Caco-2 (cell line): ENCODE measurements around the gene ZNF225. TPM values are rescaled to one million over a fixed set of nuclear protein-coding genes. Genes with fewer than 3 reads are reported as not detected.
A peak's percentile ranks its signal among the peaks of the same experiment; 100 is the strongest.

ENCODE experiments used
- BruUV-seq: library from RNA; stranded (reverse); fragments of 400-500 nt; replicated peaks from 2 replicates; lab custom pipeline; 2021; lab: Mats Ljungman, UMichigan
- CTCF ChIA-PET: fragments of 300-600 bp; sonication (Branson Sonifier 250); formaldehyde crosslinking; loops from one replicate; lab custom pipeline; 2022; ENCODE audit warnings: antibody characterized with exemption; lab: Charles Lee
- POLR2A ChIA-PET: fragments of 300-600 bp; sonication (Branson Sonifier 250); formaldehyde crosslinking; loops from one replicate; lab custom pipeline; 2022; ENCODE audit warnings: antibody characterized with exemption; lab: Charles Lee
- DNase-seq, 2 experiments: peaks; one replicate each; pipeline versions ENCODE4 v3.0.0 to v3.0.0-alpha.2; 2020 to 2022
- H3K27me3 ChIP-seq: replicated peaks from 2 replicates; pipeline ENCODE4 v1.6.0; 2011; ENCODE audit warnings: low read length; ENCODE audit not compliant: control insufficient read depth, insufficient read depth
- H3K36me3 ChIP-seq: 2 replicates; pipeline ENCODE4 v1.5.1; 2011; ENCODE audit warnings: low read length; ENCODE audit not compliant: control insufficient read depth, insufficient read depth
- H3K4me1 ChIP-seq: fragments of 250-450 bp; sonication (Bioruptor Pico); 2 replicates; pipeline ENCODE4 v1.5.1; 2020; ENCODE audit warnings: mild to moderate bottlenecking
- H3K4me3 ChIP-seq: 2 replicates; pipeline ENCODE4 v1.5.1; 2011; ENCODE audit warnings: low read depth, mild to moderate bottlenecking, control low read depth, low read length
- H3K9me3 ChIP-seq: fragments of 250-450 bp; sonication (Bioruptor Pico); 2 replicates; pipeline ENCODE4 v1.5.1; 2020; ENCODE audit warnings: mild to moderate bottlenecking, moderate library complexity
- H3K27ac Mint-ChIP-seq: one replicate; pipeline ENCODE4 v1.8.0; 2022; ENCODE audit warnings: mixed read lengths; ENCODE audit not compliant: unreplicated experiment
- H3K27me3 Mint-ChIP-seq: one replicate; pipeline ENCODE4 v1.8.0; 2022; ENCODE audit warnings: mixed read lengths; ENCODE audit not compliant: insufficient read depth, unreplicated experiment
- H3K36me3 Mint-ChIP-seq: one replicate; pipeline ENCODE4 v1.8.0; 2022; ENCODE audit warnings: mild to moderate bottlenecking, mixed read lengths; ENCODE audit not compliant: insufficient read depth, unreplicated experiment
- H3K4me1 Mint-ChIP-seq: one replicate; pipeline ENCODE4 v1.8.0; 2022; ENCODE audit warnings: low read depth, mixed read lengths; ENCODE audit not compliant: unreplicated experiment
- H3K4me3 Mint-ChIP-seq: one replicate; pipeline ENCODE4 v1.8.0; 2022; ENCODE audit warnings: mild to moderate bottlenecking, moderate library complexity, mixed read lengths; ENCODE audit not compliant: unreplicated experiment
- H3K9me3 Mint-ChIP-seq: one replicate; pipeline ENCODE4 v1.8.0; 2022; ENCODE audit warnings: mixed read lengths; ENCODE audit not compliant: unreplicated experiment
- intact Hi-C: fragments of 100-400 bp; cut with micrococcal nuclease; formaldehyde crosslinking; loops from one replicate; pipeline ENCODE4 v1.10.0; 2022; ENCODE audit not compliant: unreplicated experiment
- total RNA-seq: library from RNA; stranded (reverse); gene quantifications from 2 replicates; pipeline ENCODE4 v1.2.3, GENCODE V29; 2022
- TF ChIP-seq, protein P1 (sequence below), 2 experiments: fragments of 200-600 bp in 1 of 2; IDR thresholded peaks; 1 replicate in 1 of 2; 2 replicates in 1 of 2; pipeline versions ENCODE4 v1.5.1 to v1.8.0; 2011 to 2022; ENCODE audit warnings: antibody characterized with exemption in 1 of 2, control low read depth in 1 of 2, inconsistent platforms in 1 of 2, low read depth in 1 of 2, low read length in 1 of 2, mild to moderate bottlenecking in 1 of 2, moderate library complexity in 1 of 2; ENCODE audit not compliant: insufficient read depth in 1 of 2, severe bottlenecking in 1 of 2, unreplicated experiment in 1 of 2

ZNF225 gene
- total RNA-seq, 1 experiment from 2014 or later: 4.8 TPM

DNA sequence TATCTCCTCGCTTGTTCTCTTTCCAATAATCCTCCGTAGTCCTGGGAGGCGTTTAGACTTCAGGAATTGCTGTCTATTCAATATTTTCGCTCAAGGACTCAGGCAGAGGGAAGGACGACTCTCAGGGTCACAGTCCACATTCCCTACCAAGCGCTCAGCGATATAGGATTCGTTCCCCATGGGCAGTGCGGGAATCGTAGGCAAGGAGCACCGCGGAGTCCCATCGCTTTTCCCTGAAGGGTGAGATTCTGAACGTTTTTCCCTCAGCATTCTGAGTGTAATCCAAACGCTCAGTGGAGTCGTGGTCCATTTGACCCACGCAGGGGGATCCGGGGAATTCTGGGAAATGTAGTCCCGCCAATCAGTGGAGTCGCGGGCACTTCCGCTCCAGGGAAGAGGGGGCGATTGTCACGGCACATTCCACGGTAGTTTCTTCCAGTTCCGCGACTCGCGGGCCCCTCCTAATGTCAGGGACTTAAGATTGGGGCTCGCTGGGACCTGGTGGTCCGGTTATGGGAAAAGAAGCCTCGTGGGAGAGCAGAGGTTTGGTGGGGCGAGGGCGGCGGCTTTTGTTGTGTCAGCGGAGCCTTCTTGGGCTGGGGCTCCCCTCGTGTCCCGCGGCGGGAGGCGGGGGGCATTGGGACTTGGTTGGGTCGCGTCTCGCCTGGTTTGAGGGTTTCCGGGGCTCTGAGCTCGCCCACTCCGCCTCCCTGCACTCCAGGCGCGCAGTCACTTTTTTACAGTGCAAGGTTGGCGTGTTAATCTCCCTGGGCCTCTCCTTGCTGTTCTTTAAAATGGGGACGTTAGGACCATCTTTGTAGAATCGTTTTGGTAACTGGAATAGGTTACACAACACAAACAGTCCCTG lies 28.2 kb downstream of the ZNF225 start, which contains the start of gene ZNF234:
TSS of gene ZNF234 (plus strand) at position 364 of the 868 bp plus-strand sequence. CDS start 3,079 bp downstream, outside the sequence.
- no peaks in the 10 kb centered on the region for H3K4me1 Mint-ChIP-seq
- CTCF ChIA-PET: no interaction called here
- TSS peak; percentile 43 for BruUV-seq
- H3K27me3 ChIP-seq: no peaks in the 10 kb centered on the region
- H3K36me3 ChIP-seq: peaks cover 2% of the 10 kb centered on the region
- H3K4me1 ChIP-seq: 0 out of 2 replicates have a peak, but pooled peaks cover 4% of the 10 kb centered on the region
- peaks cover 8% of the 10 kb centered on the region for H3K36me3 Mint-ChIP-seq
- TF ChIP-seq, protein P1, sequence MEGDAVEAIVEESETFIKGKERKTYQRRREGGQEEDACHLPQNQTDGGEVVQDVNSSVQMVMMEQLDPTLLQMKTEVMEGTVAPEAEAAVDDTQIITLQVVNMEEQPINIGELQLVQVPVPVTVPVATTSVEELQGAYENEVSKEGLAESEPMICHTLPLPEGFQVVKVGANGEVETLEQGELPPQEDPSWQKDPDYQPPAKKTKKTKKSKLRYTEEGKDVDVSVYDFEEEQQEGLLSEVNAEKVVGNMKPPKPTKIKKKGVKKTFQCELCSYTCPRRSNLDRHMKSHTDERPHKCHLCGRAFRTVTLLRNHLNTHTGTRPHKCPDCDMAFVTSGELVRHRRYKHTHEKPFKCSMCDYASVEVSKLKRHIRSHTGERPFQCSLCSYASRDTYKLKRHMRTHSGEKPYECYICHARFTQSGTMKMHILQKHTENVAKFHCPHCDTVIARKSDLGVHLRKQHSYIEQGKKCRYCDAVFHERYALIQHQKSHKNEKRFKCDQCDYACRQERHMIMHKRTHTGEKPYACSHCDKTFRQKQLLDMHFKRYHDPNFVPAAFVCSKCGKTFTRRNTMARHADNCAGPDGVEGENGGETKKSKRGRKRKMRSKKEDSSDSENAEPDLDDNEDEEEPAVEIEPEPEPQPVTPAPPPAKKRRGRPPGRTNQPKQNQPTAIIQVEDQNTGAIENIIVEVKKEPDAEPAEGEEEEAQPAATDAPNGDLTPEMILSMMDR (IDR thresholded peaks at IDR 0.05; ENCODE audit: insufficient read depth in 1 of 2, low read depth in 1 of 2, low read length in 1 of 2, severe bottlenecking in 1 of 2, unreplicated experiment in 1 of 2): no peak
- peak within 1 kb of the TSS; percentile 84 for H3K4me3 Mint-ChIP-seq
- peak within 1 kb of the TSS; percentile 54 for H3K27ac Mint-ChIP-seq
- H3K9me3 ChIP-seq: no peaks in the 10 kb centered on the region
- POLR2A ChIA-PET: interaction anchor here (0.5 to 0.8 kb wide), 2 partner anchors 23 to 91 kb away, joined by 3 read pairs; partner anchors contain the start of gene ZNF226
- peaks cover 9% of the 10 kb centered on the region for H3K27me3 Mint-ChIP-seq
- peak within 1 kb of the TSS; percentile 80 for H3K4me3 ChIP-seq
- intact Hi-C loops: loop anchor here (1.0 to 2.0 kb wide), 3 partner anchors 23 to 47 kb away; partner anchors contain the start of genes ZNF224 and ZNF225
- no peaks in the 10 kb centered on the region for H3K9me3 Mint-ChIP-seq
- DNase-seq: peak; percentile 88 to 92

DNA sequence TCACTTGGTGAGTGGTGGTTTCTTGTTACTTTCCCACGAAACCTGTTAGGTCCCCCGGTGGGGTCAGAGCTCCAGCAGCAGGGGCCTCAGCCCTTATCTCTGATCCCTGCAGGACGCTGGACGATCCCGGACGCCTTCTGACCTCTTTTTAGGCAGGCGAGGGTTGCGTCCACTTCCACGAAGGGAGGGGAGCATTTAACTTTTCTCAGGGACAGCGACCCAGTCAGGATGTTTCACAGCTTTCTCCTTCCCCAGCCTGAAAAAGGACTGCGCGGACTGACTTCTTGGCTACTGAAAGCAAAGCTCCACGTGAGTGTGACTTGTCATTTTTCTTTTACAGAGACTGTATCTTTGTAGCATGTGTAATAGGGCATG lies 28.8 kb downstream of the ZNF225 start:
- CTCF ChIA-PET: no interaction called here
- BruUV-seq: no TSS peak

DNA sequence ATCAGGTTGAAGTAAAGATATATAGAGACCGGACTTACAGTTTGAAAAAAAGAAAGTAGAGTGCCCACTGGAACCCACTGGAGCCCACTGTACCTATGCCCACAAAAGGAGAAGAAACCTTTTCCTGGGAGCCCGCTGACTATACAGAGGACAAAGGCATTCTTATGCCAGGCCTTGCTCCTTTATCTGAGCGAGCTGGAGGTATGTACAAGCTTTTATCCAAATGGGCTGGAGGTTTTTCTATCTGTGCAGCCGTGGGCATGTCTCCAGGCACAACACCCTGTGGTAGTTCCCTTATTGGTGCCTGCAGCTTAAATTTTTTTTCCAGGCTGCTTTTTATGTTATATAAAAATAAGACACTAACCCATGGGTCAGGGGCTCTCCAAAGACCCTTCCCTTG lies 36.6 kb downstream of the ZNF225 start:
- peaks cover 26% of the 10 kb centered on the region for H3K36me3 Mint-ChIP-seq

More for the DNA sequence above, 28.8 kb downstream of the ZNF225 start:
- H3K27me3 Mint-ChIP-seq: peaks cover 4% of the 10 kb centered on the region
- H3K27ac Mint-ChIP-seq: peak overlapping the region; percentile 54
- no peaks in the 10 kb centered on the region for H3K27me3 ChIP-seq
- H3K4me1 ChIP-seq: 0 out of 2 replicates have a peak, but pooled peaks cover 4% of the 10 kb centered on the region
- POLR2A ChIA-PET: interaction anchor here (0.5 to 0.8 kb wide), 2 partner anchors 23 to 91 kb away, joined by 3 read pairs; partner anchors contain the start of gene ZNF226
- no peaks in the 10 kb centered on the region for H3K9me3 ChIP-seq
- no peaks in the 10 kb centered on the region for H3K9me3 Mint-ChIP-seq
- DNase-seq: peak in 1 of 2 experiments; percentile 36
- H3K4me3 Mint-ChIP-seq: peak overlapping the region; percentile 84
- H3K36me3 ChIP-seq: peaks cover 2% of the 10 kb centered on the region
- H3K36me3 Mint-ChIP-seq: peaks cover 8% of the 10 kb centered on the region
- H3K4me3 ChIP-seq: peak overlapping the region; percentile 80
- TF ChIP-seq, protein P1 (IDR thresholded peaks at IDR 0.05; ENCODE audit: insufficient read depth in 1 of 2, low read depth in 1 of 2, low read length in 1 of 2, severe bottlenecking in 1 of 2, unreplicated experiment in 1 of 2): no peak
- intact Hi-C loops: no loop called here
- no peaks in the 10 kb centered on the region for H3K4me1 Mint-ChIP-seq

More for the DNA sequence above, 36.6 kb downstream of the ZNF225 start:
- ChIA-PET POLR2A (interaction anchor here (0.6 kb wide), 1 partner anchor 692 kb away, joined by 6 read pairs; no protein-coding TSS in a partner anchor), CTCF (no interaction called here)
- Mint-ChIP-seq H3K9me3 (peaks cover 20% of the 10 kb centered on the region), H3K4me1 (no peaks in the 10 kb centered on the region), H3K27ac (no peak overlapping the region), H3K4me3 (no peak overlapping the region), H3K27me3 (no peaks in the 10 kb centered on the region)
- BruUV-seq: no TSS peak
- DNase-seq: no peak
- Histone ChIP-seq H3K27me3 (no peaks in the 10 kb centered on the region), H3K36me3 (peaks cover 1% of the 10 kb centered on the region; the same call in 1 of the 2 replicates), H3K9me3 (no peaks in the 10 kb centered on the region), H3K4me3 (no peak overlapping the region), H3K4me1 (no peaks in the 10 kb centered on the region)
- TF ChIP-seq, protein P1 (IDR thresholded peaks at IDR 0.05; ENCODE audit: insufficient read depth in 1 of 2, low read depth in 1 of 2, low read length in 1 of 2, severe bottlenecking in 1 of 2, unreplicated experiment in 1 of 2): no peak
- intact Hi-C loops: no loop called here
